ENCODE data around the gene MPHOSPH6.

GRCh38 chr16:82136956-82137821 is 32.8 kb downstream of the MPHOSPH6 start:
- TF ChIP-seq, protein P1, sequence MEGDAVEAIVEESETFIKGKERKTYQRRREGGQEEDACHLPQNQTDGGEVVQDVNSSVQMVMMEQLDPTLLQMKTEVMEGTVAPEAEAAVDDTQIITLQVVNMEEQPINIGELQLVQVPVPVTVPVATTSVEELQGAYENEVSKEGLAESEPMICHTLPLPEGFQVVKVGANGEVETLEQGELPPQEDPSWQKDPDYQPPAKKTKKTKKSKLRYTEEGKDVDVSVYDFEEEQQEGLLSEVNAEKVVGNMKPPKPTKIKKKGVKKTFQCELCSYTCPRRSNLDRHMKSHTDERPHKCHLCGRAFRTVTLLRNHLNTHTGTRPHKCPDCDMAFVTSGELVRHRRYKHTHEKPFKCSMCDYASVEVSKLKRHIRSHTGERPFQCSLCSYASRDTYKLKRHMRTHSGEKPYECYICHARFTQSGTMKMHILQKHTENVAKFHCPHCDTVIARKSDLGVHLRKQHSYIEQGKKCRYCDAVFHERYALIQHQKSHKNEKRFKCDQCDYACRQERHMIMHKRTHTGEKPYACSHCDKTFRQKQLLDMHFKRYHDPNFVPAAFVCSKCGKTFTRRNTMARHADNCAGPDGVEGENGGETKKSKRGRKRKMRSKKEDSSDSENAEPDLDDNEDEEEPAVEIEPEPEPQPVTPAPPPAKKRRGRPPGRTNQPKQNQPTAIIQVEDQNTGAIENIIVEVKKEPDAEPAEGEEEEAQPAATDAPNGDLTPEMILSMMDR (IDR thresholded peaks at IDR 0.05): no peak
- no peak for TF ChIP-seq POLR2A (IDR thresholded peaks at IDR 0.05)
- TF ChIP-seq EP300 (IDR thresholded peaks at IDR 0.05): no peak
